Thyroid gland (tissue), 4 donors: ENCODE data around the gene CHURC1. TPM values are rescaled to one million over a fixed set of nuclear protein-coding genes. Genes with fewer than 3 reads are reported as not detected.
A peak's percentile ranks its signal among the peaks of the same experiment; 100 is the strongest.

Source experiments
- DNase-seq, 2 donors: peaks; one replicate each; pipeline ENCODE4 v3.0.0-alpha.2; 2019
- H3K27ac ChIP-seq, 3 donors: fragments of 200-600 bp; sonication (generic); 1 replicate in 2 of 3; 2 replicates in 1 of 3; pipeline ENCODE4 v1.5.1; 2016 to 2019; ENCODE audit warnings: mild to moderate bottlenecking in 1 of 3, moderate library complexity in 1 of 3
- H3K27me3 ChIP-seq: fragments of 200-600 bp; sonication (generic); one replicate; pipeline ENCODE4 v1.5.1; 2019
- H3K36me3 ChIP-seq, 2 donors: fragments of 200-600 bp; sonication (generic); one replicate each; pipeline ENCODE4 v1.5.1; 2016 to 2019
- H3K4me1 ChIP-seq, 2 donors: fragments of 200-600 bp; sonication (generic); one replicate each; pipeline ENCODE4 v1.5.1; 2017 to 2019
- H3K4me3 ChIP-seq, 3 donors: fragments of 200-600 bp; sonication (generic); replicated peaks in 1 of 3; 1 replicate in 2 of 3; 2 replicates in 1 of 3; pipeline ENCODE4 v1.5.1; 2016; ENCODE audit warnings: mild to moderate bottlenecking in 1 of 3
- H3K9me3 ChIP-seq: fragments of 200-600 bp; sonication (generic); one replicate; pipeline ENCODE4 v1.5.1; 2017
- POLR2A ChIP-seq, 2 donors: fragments of 450-650 bp; IDR thresholded peaks; one replicate each; pipeline ENCODE4 v1.6.1; 2017; ENCODE audit warnings: antibody characterized with exemption in 2 of 2, mild to moderate bottlenecking in 2 of 2, moderate library complexity in 1 of 2
- WGBS, 2 donors: methylation state at CpG; one replicate each; pipeline ENCODE4 v1.1.5; 2017; 5-methylcytosine and 5-hydroxymethylcytosine counted together
- intact Hi-C: fragments of 100-400 bp; cut with DNase I; formaldehyde crosslinking; loops from one replicate; pipeline ENCODE4 v1.15.1; 2023
- total RNA-seq, 4 donors: library from RNA; depleted of rRNA; stranded (reverse); fragments of >200 nt; gene quantifications; one replicate each; pipeline ENCODE4 v1.2.3, GENCODE V29; 2016
- TF ChIP-seq, protein P1 (sequence below), 6 experiments: fragments of 200-600 bp in 3 of 6; fragments of 450-650 bp in 3 of 6; sonication (generic) in 3 of 6; IDR thresholded peaks; one replicate each; pipeline ENCODE4 v1.5.1; 2016 to 2019; ENCODE audit warnings: antibody characterized with exemption in 6 of 6, mild to moderate bottlenecking in 2 of 6, inconsistent platforms in 1 of 6, moderate library complexity in 1 of 6

The CHURC1 gene
- total RNA-seq, 4 donors from 2014 or later: 63.7 to 90.2 (median 71.7) TPM

DNA sequence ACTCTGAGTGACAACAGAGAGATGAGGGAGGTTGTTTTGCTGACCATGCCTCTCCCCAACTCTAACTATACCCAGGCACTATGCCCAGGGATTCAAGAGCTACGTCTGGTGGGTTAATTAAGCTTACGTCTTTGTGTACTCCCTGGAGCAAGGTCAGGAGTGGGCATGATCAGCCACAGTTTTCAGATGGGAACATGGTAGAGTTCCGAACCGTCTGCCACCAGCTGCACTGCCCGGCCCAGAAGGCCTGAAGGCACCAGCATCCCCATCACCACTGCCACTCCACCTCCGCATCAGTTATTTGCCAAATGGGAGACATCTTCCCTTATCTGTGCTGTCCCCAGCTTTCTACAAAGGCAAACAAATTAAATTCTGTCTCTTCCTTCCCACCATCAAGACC lies 39.4 kb downstream of the CHURC1 start:
- 93 to 99% methylated on average over 6 of the region's 6 CpGs for WGBS, 2 donors
- intact Hi-C loops: no loop called here
- Histone ChIP-seq H3K4me1 (peaks cover 0 to 8% of the 10 kb centered on the region in 2 donors), H3K36me3 (no peaks in the 10 kb centered on the region), H3K4me3 (no peak overlapping the region), H3K27ac (no peak overlapping the region), H3K27me3 (no peaks in the 10 kb centered on the region), H3K9me3 (no peaks in the 10 kb centered on the region)
- no peak for DNase-seq
- TF ChIP-seq, protein P1, sequence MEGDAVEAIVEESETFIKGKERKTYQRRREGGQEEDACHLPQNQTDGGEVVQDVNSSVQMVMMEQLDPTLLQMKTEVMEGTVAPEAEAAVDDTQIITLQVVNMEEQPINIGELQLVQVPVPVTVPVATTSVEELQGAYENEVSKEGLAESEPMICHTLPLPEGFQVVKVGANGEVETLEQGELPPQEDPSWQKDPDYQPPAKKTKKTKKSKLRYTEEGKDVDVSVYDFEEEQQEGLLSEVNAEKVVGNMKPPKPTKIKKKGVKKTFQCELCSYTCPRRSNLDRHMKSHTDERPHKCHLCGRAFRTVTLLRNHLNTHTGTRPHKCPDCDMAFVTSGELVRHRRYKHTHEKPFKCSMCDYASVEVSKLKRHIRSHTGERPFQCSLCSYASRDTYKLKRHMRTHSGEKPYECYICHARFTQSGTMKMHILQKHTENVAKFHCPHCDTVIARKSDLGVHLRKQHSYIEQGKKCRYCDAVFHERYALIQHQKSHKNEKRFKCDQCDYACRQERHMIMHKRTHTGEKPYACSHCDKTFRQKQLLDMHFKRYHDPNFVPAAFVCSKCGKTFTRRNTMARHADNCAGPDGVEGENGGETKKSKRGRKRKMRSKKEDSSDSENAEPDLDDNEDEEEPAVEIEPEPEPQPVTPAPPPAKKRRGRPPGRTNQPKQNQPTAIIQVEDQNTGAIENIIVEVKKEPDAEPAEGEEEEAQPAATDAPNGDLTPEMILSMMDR (IDR thresholded peaks at IDR 0.05): no peak
- no peak for TF ChIP-seq POLR2A (IDR thresholded peaks at IDR 0.05)

DNA sequence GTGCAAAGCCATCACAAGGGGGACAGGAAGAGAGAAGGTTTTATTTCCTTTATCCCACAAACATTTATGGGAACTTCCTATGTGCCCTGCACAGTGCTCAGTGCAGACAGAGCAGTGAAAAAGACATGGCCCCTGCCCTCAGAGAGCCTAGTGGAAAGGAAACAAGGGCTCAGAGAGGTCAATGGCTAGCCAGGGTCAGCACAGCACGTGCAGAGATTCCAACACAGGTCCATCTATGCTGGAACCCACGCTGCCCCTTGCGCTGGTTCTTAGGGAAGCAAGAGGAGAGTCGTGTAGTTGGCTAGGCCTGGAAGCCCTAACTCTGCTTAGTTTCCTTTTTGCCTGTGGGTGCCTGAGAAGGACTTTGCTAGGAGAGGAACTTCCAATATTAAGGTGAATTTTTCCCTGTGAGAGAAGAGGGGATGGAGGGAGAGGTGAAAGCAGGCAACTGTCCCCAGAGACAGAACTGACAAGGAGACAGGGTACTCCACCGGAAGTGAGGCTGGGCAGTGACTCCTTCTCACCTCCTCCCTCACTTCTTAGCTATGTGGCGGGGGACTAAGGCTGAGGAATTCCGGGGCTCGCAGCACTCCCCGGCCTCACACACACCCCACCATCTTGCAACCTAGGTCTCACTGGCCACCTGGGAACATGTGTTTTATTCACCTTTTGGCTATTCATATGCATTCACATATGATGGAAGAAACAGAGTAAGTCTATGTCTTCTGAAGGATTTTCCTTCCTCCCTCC lies 40.4 kb downstream of the CHURC1 start:
- H3K27ac ChIP-seq: no peak overlapping the region
- H3K4me3 ChIP-seq: no peak overlapping the region
- H3K9me3 ChIP-seq: no peaks in the 10 kb centered on the region
- no peak for TF ChIP-seq POLR2A (IDR thresholded peaks at IDR 0.05)
- TF ChIP-seq, protein P1 (IDR thresholded peaks at IDR 0.05): no peak
- no peak for DNase-seq
- WGBS, 2 donors: 91 to 93% methylated on average over 9 of the region's 9 CpGs
- H3K27me3 ChIP-seq: no peaks in the 10 kb centered on the region
- no peaks in the 10 kb centered on the region for H3K36me3 ChIP-seq
- H3K4me1 ChIP-seq: peaks cover 0 to 8% of the 10 kb centered on the region in 2 donors
- intact Hi-C loops: no loop called here

DNA sequence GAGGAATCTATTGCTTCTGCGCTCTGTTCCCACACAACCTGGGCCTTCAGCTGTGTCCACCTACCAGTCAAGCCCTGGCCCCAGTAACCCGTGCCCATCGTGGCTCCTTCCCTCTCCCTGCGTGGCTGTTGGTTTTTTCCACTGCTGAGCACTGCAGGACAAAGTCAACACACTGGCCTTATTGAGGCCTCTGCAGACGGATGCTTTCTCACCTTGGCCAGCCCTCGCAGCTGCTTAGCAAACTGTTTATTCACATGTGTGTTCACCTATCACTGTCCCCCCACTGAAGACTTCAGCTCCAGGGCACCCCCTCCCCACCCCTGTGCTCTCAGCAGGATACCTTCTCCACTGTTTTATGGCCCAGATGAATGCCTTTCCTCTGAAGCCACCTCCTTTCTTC lies 41.0 kb downstream of the CHURC1 start:
- TF ChIP-seq, protein P1 (IDR thresholded peaks at IDR 0.05): no peak
- TF ChIP-seq POLR2A (IDR thresholded peaks at IDR 0.05): no peak
- H3K4me1 ChIP-seq: peaks cover 0 to 8% of the 10 kb centered on the region in 2 donors
- H3K27me3 ChIP-seq: no peaks in the 10 kb centered on the region
- H3K9me3 ChIP-seq: no peaks in the 10 kb centered on the region
- no peaks in the 10 kb centered on the region for H3K36me3 ChIP-seq
- 30 to 46% methylated on average over 6 of the region's 6 CpGs for WGBS, 2 donors
- peak; percentile 69 to 77 for DNase-seq
- H3K4me3 ChIP-seq: no peak overlapping the region
- intact Hi-C loops: no loop called here
- H3K27ac ChIP-seq: no peak overlapping the region

DNA sequence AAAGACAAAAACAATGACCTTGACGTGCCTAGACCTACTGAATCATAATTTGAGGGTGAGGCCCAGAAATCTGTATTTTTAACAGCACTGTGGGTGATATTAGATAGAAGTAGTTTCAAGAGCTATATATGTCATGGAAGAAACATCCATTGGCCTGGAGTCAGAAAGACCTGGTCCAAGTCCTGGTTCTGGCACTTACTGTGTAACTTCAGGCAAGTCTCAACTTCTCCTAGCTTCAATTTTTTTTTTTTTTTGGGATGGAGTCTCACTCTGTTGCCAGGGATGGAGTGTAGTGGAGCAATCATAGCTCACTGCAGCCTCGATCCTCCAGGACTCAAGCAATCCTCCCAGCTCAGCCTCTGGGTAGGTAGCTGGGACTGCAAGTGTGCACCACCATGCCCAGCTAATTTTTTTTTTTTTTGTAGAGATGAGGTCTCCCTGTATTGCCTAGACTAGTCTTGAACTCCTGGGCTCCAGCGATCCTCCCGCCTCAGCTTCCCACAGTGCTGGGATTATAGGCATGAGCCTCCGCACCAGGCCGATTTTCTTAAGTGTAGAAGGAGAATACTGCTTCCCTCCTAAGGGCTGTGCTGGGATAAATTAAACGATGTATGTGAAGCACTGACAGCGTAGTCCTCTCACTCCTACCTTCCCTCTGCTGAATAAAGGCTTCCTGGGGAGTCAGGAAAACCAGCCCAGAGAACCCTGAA lies 42.6 kb downstream of the CHURC1 start:
- TF ChIP-seq POLR2A (IDR thresholded peaks at IDR 0.05): no peak
- TF ChIP-seq, protein P1 (IDR thresholded peaks at IDR 0.05): no peak
- H3K36me3 ChIP-seq: no peaks in the 10 kb centered on the region
- H3K9me3 ChIP-seq: no peaks in the 10 kb centered on the region
- 94 to 96% methylated on average over 8 of the region's 8 CpGs for WGBS, 2 donors
- H3K4me3 ChIP-seq: no peak overlapping the region
- H3K4me1 ChIP-seq: peaks cover 9 to 17% of the 10 kb centered on the region in 2 donors
- DNase-seq: no peak
- H3K27ac ChIP-seq: no peak overlapping the region
- H3K27me3 ChIP-seq: no peaks in the 10 kb centered on the region
- intact Hi-C loops: no loop called here

DNA sequence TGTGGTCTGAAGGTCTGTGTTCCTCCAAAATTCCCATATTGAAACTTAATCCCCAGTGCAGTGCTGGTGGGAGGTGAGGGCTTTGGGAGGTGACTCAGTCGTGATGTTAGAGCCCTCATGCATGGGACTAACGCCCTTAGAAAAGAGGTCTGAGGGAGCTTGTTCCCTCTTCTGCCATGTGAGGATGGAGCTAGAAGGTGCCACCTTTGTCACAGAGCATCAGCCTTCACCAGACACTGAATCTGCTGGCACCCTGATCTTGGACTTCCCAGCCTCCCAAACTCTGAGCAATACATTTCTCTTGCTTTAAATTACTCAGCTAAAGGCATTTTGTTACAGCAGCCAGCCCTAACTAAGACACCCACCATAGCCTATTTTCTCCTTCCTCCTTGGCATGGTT lies 43.9 kb downstream of the CHURC1 start:
- H3K27ac ChIP-seq: no peak overlapping the region

More for the DNA sequence above, 43.9 kb downstream of the CHURC1 start:
- H3K4me3 ChIP-seq: no peak overlapping the region
- H3K27me3 ChIP-seq: no peaks in the 10 kb centered on the region
- no peaks in the 10 kb centered on the region for H3K9me3 ChIP-seq
- H3K36me3 ChIP-seq: no peaks in the 10 kb centered on the region
- 88 to 93% methylated on average over 2 of the region's 2 CpGs for WGBS, 2 donors
- intact Hi-C loops: no loop called here
- H3K4me1 ChIP-seq: peaks cover 9 to 17% of the 10 kb centered on the region in 2 donors
- TF ChIP-seq, protein P1 (IDR thresholded peaks at IDR 0.05): no peak
- no peak for TF ChIP-seq POLR2A (IDR thresholded peaks at IDR 0.05)
- DNase-seq: no peak
